Naive thymus-derived CD4-positive, alpha-beta T cell (primary cell): ENCODE results near the gene SLC4A11. TPM values are rescaled to one million over a fixed set of nuclear protein-coding genes. Genes with fewer than 3 reads are reported as not detected.

ENCODE experiments used
- ATAC-seq: fragments of 150-1000 bp; cut with Tn5 transposase; 2 replicates; pipeline ENCODE4 v1.10.0; 2021; ENCODE audit warnings: mild to moderate bottlenecking, moderate library complexity
- CTCF ChIA-PET: fragments of 350-600 bp; sonication (Branson Sonifier 250); formaldehyde crosslinking; loops from one replicate; lab custom pipeline; 2021; ENCODE audit warnings: antibody characterized with exemption; lab: Charles Lee
- POLR2A ChIA-PET: fragments of 350-600 bp; sonication (Branson Sonifier 250); formaldehyde crosslinking; loops from one replicate; lab custom pipeline; 2021; ENCODE audit warnings: antibody characterized with exemption, inconsistent platforms; lab: Charles Lee
- DNase-seq, 9 donors: peaks; one replicate each; pipeline versions ENCODE4 v3.0.0 to v3.0.0-alpha.2; 2020 to 2022; ENCODE audit warnings: mixed read lengths in 1 of 9
- H3K27ac ChIP-seq: one replicate; pipeline ENCODE4 v1.7.0; 2013; ENCODE audit warnings: mild to moderate bottlenecking, low read depth, low read length, moderate library complexity
- H3K27me3 ChIP-seq, 2 donors: one replicate each; pipeline ENCODE4 v1.7.0; 2013; ENCODE audit warnings: low read length in 2 of 2, mild to moderate bottlenecking in 2 of 2, moderate library complexity in 2 of 2; ENCODE audit not compliant: control insufficient read depth in 2 of 2, insufficient read depth in 2 of 2
- H3K36me3 ChIP-seq, 3 experiments: 1 replicate in 2 of 3; 2 replicates in 1 of 3; pipeline ENCODE4 v1.7.0; 2013; ENCODE audit warnings: low read length in 3 of 3, mild to moderate bottlenecking in 3 of 3, moderate library complexity in 1 of 3; ENCODE audit not compliant: insufficient read depth in 3 of 3, control insufficient read depth in 2 of 3
- H3K4me1 ChIP-seq, 2 donors: one replicate each; pipeline ENCODE4 v1.7.0; 2013; ENCODE audit warnings: low read length in 2 of 2, mild to moderate bottlenecking in 2 of 2, moderate library complexity in 1 of 2; ENCODE audit not compliant: control insufficient read depth in 2 of 2, insufficient read depth in 2 of 2
- H3K4me3 ChIP-seq: 2 replicates; pipeline ENCODE4 v1.7.0; 2013; ENCODE audit warnings: mild to moderate bottlenecking, low read length
- H3K9me3 ChIP-seq, 3 experiments: 1 replicate in 2 of 3; 2 replicates in 1 of 3; pipeline ENCODE4 v1.7.0; 2013; ENCODE audit warnings: low read length in 3 of 3; ENCODE audit not compliant: control insufficient read depth in 2 of 3
- H3K27ac Mint-ChIP-seq, 9 donors: one replicate each; pipeline ENCODE4 v1.8.0; 2020 to 2022; ENCODE audit warnings: mixed read lengths in 9 of 9, mild to moderate bottlenecking in 8 of 9, moderate library complexity in 5 of 9, inconsistent platforms in 2 of 9
- H3K27me3 Mint-ChIP-seq, 5 donors: one replicate each; pipeline ENCODE4 v1.8.0; 2021 to 2022; ENCODE audit warnings: mixed read lengths in 5 of 5, mild to moderate bottlenecking in 1 of 5
- H3K36me3 Mint-ChIP-seq, 5 donors: one replicate each; pipeline ENCODE4 v1.8.0; 2020 to 2022; ENCODE audit warnings: mixed read lengths in 5 of 5, mild to moderate bottlenecking in 3 of 5, inconsistent platforms in 1 of 5
- H3K4me1 Mint-ChIP-seq, 7 donors: one replicate each; pipeline ENCODE4 v1.8.0; 2020 to 2022; ENCODE audit warnings: mixed read lengths in 7 of 7, mild to moderate bottlenecking in 3 of 7, inconsistent platforms in 1 of 7
- H3K4me3 Mint-ChIP-seq, 10 donors: one replicate each; pipeline ENCODE4 v1.8.0; 2020 to 2022; ENCODE audit warnings: mild to moderate bottlenecking in 10 of 10, mixed read lengths in 10 of 10, moderate library complexity in 6 of 10, inconsistent platforms in 2 of 10
- H3K9me3 Mint-ChIP-seq, 11 donors: one replicate each; pipeline ENCODE4 v1.8.0; 2020 to 2022; ENCODE audit warnings: mixed read lengths in 11 of 11, mild to moderate bottlenecking in 4 of 11, inconsistent platforms in 1 of 11, moderate library complexity in 1 of 11
- intact Hi-C, 2 donors: fragments of 100-400 bp; cut with micrococcal nuclease; formaldehyde crosslinking; loops; one replicate each; pipeline ENCODE4 v1.15.1; 2023
- polyA plus RNA-seq, 2 donors: library from polyadenylated mRNA; unstranded; fragments of 300-500 nt; fragmentation: Illumina TruSeq; gene quantifications; one replicate each; pipeline ENCODE4 v1.2.3, GENCODE V29; 2021
- total RNA-seq, 6 experiments: library from RNA in 5 of 6; stranded (reverse) in 5 of 6; gene quantifications; 1 replicate in 5 of 6; 2 replicates in 1 of 6; pipeline ENCODE4 v1.2.3 and lab custom pipeline; 2021 to 2026

SLC4A11 gene
- total and polyA plus RNA-seq, 7 experiments from 2014 or later: 0.19 to 1.5 (median 0.93) TPM; not detected in 3

DNA sequence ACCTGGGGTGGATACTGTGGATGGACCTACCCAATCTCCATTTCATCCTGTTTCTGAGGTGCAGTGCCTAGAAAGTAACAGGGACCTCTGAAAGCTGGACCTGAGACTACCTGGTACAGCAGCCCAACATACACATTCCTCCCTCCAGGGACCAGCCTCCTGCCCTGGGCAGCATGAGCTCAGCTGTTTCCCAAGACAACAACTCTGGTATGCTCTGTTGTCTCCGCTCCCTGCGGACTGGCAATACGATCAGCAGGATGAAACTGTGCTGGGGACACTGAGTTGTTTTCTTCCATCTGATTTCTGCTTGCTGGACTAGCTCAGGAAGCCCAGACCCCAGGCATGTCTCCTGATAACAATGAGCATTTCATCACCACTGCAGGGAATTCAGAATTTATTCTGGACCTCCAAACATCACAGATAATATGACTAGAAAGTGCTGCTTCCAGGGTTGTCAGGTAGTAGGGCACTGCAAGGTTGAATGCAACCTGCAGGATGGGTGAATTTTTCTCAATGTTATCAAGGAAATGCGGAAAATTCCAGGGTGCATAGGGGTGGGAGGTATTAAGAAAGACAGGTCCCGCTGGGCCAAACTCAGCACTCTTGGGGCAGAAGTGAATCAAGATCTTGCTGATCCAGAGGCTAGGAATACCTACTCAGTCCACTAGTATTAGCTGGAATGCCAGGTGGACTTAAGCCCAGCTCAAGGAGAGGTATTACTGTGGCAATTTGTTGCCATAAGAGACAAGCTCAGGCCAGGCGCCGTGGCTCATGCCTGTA, 38.9 kb upstream of the SLC4A11 start:
- intact Hi-C loops: no loop called here
- Mint-ChIP-seq H3K27me3 (no peaks in the 10 kb centered on the region), H3K36me3 (peaks cover 0 to 33% (median 14%) of the 10 kb centered on the region in 5 donors), H3K4me3 (no peak overlapping the region), H3K27ac (peak overlapping the region in 1 of 9 donors; percentile 23), H3K4me1 (no peaks in the 10 kb centered on the region), H3K9me3 (no peaks in the 10 kb centered on the region)
- ATAC-seq (no peak), DNase-seq (no peak)
- no peaks in the 10 kb centered on the region for H3K4me1 ChIP-seq
- no peak overlapping the region for H3K27ac ChIP-seq
- H3K9me3 ChIP-seq: no peaks in the 10 kb centered on the region
- POLR2A ChIA-PET: interaction anchor here (0.6 kb wide), 1 partner anchor 56 kb away, joined by 3 read pairs; no protein-coding TSS in a partner anchor
- H3K4me3 ChIP-seq: no peak overlapping the region
- peaks cover 0 to 4% (median 0%) of the 10 kb centered on the region in 3 experiments for H3K36me3 ChIP-seq
- H3K27me3 ChIP-seq: no peaks in the 10 kb centered on the region
- CTCF ChIA-PET: no interaction called here

DNA sequence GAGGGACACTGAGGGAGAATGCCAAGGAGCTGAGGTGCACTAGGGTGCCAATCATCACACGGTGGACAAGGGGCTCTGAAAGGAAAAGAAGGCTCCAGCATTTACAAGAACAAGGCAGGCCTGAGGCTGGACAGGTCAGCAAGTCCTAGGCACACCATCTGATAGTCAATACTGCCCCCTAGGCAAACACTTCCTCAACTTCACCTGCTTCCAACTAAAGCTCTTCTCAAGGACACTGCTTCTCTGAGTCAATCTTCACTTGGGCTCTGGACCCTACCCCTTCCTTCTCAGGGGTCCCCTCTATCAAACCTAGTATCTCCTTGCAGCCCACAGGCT, 37.7 kb upstream of the SLC4A11 start:
- Mint-ChIP-seq H3K27ac (no peak overlapping the region), H3K4me1 (no peaks in the 10 kb centered on the region), H3K4me3 (no peak overlapping the region), H3K27me3 (no peaks in the 10 kb centered on the region), H3K9me3 (no peaks in the 10 kb centered on the region), H3K36me3 (peaks cover 0 to 37% (median 14%) of the 10 kb centered on the region in 5 donors)
- no peak for DNase-seq
- no peaks in the 10 kb centered on the region for H3K4me1 ChIP-seq
- no peak overlapping the region for H3K27ac ChIP-seq
- CTCF ChIA-PET: interaction anchor here (0.6 to 1.0 kb wide), 3 partner anchors 35 to 223 kb away, joined by 3 to 4 read pairs (median 3); no protein-coding TSS in a partner anchor
- intact Hi-C loops: loop anchor here in 1 of 2 donors (1.0 kb wide), 1 partner anchor 58 kb away; no protein-coding TSS in a partner anchor
- H3K36me3 ChIP-seq: peaks cover 0 to 4% (median 0%) of the 10 kb centered on the region in 3 experiments
- H3K9me3 ChIP-seq: no peaks in the 10 kb centered on the region
- POLR2A ChIA-PET: no interaction called here
- no peak for ATAC-seq
- H3K27me3 ChIP-seq: no peaks in the 10 kb centered on the region
- no peak overlapping the region for H3K4me3 ChIP-seq

DNA sequence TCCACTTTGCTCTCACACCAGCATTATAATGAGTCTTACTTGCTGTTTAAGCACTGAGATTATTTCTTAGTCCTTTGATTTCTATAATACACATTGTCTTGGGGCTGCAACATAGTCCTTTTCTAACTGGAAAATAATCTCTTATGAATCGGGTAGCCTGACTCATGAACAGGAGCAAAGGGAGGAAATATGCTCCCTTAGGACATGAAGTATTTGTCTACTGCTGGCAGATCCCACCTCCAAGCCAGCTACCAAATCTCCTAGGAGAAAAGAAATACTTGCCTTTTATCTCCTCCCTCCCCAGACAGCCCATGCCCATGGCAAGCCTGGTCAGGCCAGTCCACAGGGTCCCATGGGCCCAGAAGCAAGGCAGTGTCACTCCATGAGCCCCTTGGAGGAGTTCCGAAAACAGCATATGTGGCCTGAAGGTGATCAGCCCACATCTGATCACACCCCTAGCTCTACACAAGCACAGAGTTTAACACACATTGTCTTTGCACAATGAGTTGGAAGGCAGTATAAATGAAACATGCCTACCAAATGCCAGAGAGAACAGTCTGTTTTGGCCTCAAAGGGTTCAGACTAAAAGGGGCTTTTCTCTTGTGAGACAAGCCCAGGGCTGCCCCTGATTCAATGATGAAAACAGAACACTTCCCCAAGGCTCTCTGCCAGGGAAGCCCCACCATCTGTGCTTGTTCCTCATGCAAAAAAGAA, 37.1 kb upstream of the SLC4A11 start:
- DNase-seq (no peak), ATAC-seq (no peak)
- intact Hi-C loops: loop anchor here in 1 of 2 donors (1.0 kb wide), 1 partner anchor 58 kb away; no protein-coding TSS in a partner anchor
- H3K4me3 ChIP-seq: no peak overlapping the region
- Mint-ChIP-seq H3K4me1 (no peaks in the 10 kb centered on the region), H3K4me3 (no peak overlapping the region), H3K27ac (no peak overlapping the region), H3K36me3 (peaks cover 0 to 34% (median 14%) of the 10 kb centered on the region in 5 donors), H3K9me3 (no peaks in the 10 kb centered on the region), H3K27me3 (no peaks in the 10 kb centered on the region)
- ChIA-PET CTCF (interaction anchor here (0.9 to 1.0 kb wide), 2 partner anchors 40 to 223 kb away, joined by 3 read pairs; no protein-coding TSS in a partner anchor), POLR2A (no interaction called here)
- H3K27ac ChIP-seq: no peak overlapping the region
- H3K9me3 ChIP-seq: no peaks in the 10 kb centered on the region
- H3K4me1 ChIP-seq: no peaks in the 10 kb centered on the region
- peaks cover 0 to 4% (median 0%) of the 10 kb centered on the region in 3 experiments for H3K36me3 ChIP-seq
- H3K27me3 ChIP-seq: no peaks in the 10 kb centered on the region

DNA sequence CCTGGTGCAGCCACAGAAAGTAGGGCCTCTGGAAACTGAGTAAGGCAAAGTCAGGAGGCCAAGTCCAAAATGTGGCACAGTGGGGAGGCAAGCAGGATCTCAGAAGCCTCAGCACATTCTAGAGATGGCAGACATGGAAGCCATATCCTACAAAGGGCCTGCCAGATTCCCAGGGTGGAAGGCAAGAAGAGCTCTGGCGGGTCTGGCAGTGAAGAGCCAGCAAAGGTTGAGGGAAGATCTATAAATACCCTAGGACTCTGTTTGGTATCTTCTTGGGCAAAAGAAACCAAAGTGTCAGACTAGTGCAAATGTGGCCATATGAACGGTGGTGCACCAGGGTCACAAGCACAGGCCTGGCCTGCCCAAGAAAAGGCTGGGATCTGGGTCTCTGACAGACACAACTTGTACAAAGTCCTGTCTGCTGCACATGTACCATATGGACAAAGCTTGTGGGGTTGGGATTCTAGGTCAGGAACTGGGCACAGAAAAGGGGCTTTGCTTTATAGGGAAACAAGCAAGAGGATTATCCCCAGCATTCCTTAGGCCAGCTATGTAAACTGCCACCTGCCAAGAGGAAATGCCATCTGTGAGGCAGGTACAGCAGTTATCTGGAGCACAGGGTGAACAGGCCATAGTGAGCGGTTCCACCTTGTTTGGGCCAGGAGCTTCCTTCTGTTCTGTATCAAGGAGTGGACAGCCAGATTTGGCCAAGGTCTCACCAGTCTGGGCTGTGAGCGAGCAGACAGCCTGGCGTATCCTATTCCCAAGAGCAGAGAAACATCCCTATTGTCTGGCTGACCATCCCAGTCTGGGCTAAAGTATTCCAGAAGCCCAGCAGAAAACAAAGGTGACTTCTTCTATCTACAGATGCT, 36.3 kb upstream of the SLC4A11 start:
- Mint-ChIP-seq H3K27me3 (no peaks in the 10 kb centered on the region), H3K9me3 (no peaks in the 10 kb centered on the region), H3K4me3 (no peak overlapping the region), H3K27ac (no peak overlapping the region), H3K36me3 (peaks cover 0 to 42% (median 14%) of the 10 kb centered on the region in 5 donors), H3K4me1 (no peaks in the 10 kb centered on the region)
- no peak overlapping the region for H3K27ac ChIP-seq
- DNase-seq (no peak), ATAC-seq (no peak)
- ChIA-PET CTCF (no interaction called here), POLR2A (no interaction called here)
- H3K27me3 ChIP-seq: no peaks in the 10 kb centered on the region
- H3K9me3 ChIP-seq: no peaks in the 10 kb centered on the region
- peaks cover 0 to 4% (median 0%) of the 10 kb centered on the region in 3 experiments for H3K36me3 ChIP-seq
- intact Hi-C loops: no loop called here
- H3K4me3 ChIP-seq: no peak overlapping the region
- no peaks in the 10 kb centered on the region for H3K4me1 ChIP-seq

DNA sequence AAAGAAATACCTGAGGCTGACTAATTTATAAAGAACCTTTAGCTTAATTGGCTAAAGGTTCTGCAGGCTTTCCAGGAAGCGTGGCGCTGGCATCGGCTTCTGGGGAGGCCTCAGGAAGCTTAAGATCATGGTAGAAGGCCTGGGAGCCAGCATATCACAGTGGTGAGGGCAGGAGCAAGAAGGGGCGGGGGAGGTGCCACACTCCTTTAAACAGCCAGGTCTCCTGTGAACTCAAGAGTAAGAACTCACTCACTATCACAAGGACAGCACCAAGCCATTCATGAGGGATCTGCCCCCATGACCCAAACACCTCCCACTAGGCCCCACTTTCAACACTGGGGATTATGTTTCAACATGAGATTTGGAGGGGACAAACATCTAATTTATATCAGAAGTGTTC, 34.4 kb upstream of the SLC4A11 start:
- no peaks in the 10 kb centered on the region for H3K36me3 ChIP-seq
- ChIA-PET CTCF (no interaction called here), POLR2A (no interaction called here)
- no peak overlapping the region for H3K27ac ChIP-seq
- H3K4me1 ChIP-seq: no peaks in the 10 kb centered on the region
- DNase-seq: no peak
- H3K4me1 Mint-ChIP-seq: no peaks in the 10 kb centered on the region
- H3K36me3 Mint-ChIP-seq: peaks cover 0 to 35% (median 4%) of the 10 kb centered on the region in 5 donors
- ATAC-seq: no peak
- H3K27me3 ChIP-seq: no peaks in the 10 kb centered on the region
- no peak overlapping the region for H3K4me3 ChIP-seq
- no peak overlapping the region for H3K4me3 Mint-ChIP-seq
- H3K27ac Mint-ChIP-seq: no peak overlapping the region
- H3K9me3 Mint-ChIP-seq: no peaks in the 10 kb centered on the region
- no peaks in the 10 kb centered on the region for H3K27me3 Mint-ChIP-seq
- intact Hi-C loops: no loop called here
- H3K9me3 ChIP-seq: no peaks in the 10 kb centered on the region

DNA sequence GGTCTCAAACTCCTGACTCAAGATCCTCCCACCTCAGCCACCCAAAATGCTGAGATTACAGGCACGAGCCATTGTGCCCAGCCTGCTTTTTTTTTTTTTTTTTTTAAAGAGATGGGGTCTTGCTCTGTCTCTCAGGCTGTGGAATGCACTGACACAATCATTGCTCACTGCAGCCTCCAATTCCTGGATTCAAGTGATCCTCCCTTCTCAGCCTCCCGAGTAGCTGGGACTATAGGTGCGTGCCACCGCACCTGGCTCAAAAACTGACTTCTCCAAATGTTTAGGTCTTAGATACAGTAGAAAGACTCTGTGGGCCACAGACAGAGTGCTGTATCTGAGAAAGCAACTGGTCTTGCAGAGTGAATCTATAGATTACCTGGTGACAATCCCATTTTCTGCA, 31.1 kb upstream of the SLC4A11 start:
- H3K27ac Mint-ChIP-seq: no peak overlapping the region
- Histone ChIP-seq H3K36me3 (no peaks in the 10 kb centered on the region), H3K4me1 (no peaks in the 10 kb centered on the region), H3K4me3 (no peak overlapping the region), H3K9me3 (no peaks in the 10 kb centered on the region), H3K27ac (no peak overlapping the region), H3K27me3 (no peaks in the 10 kb centered on the region)
- intact Hi-C loops: no loop called here
- CTCF ChIA-PET: no interaction called here
- peaks cover 0 to 33% (median 4%) of the 10 kb centered on the region in 5 donors for H3K36me3 Mint-ChIP-seq
- POLR2A ChIA-PET: no interaction called here
- ATAC-seq (no peak), DNase-seq (no peak)
- no peaks in the 10 kb centered on the region for H3K27me3 Mint-ChIP-seq
- no peak overlapping the region for H3K4me3 Mint-ChIP-seq
- no peaks in the 10 kb centered on the region for H3K4me1 Mint-ChIP-seq
- H3K9me3 Mint-ChIP-seq: no peaks in the 10 kb centered on the region
